GM12864 (cell line): ENCODE results near the gene ZNF44.

Experiments
- DNase-seq: peaks from one replicate; pipeline ENCODE4 v3.0.0-alpha.2; 2011; ENCODE audit warnings: low read depth
- H3K4me3 ChIP-seq: 2 replicates; pipeline ENCODE4 v1.5.1; 2011; ENCODE audit warnings: mild to moderate bottlenecking, low read depth, low read length, control low read depth
- TF ChIP-seq, protein P1 (sequence below): IDR thresholded peaks from 2 replicates; pipeline ENCODE4 v1.5.1; 2011; ENCODE audit warnings: low read depth, mild to moderate bottlenecking, moderate library complexity, low read length, control low read depth, inconsistent platforms; ENCODE audit errors: missing control alignments

Gene ZNF44

DNA sequence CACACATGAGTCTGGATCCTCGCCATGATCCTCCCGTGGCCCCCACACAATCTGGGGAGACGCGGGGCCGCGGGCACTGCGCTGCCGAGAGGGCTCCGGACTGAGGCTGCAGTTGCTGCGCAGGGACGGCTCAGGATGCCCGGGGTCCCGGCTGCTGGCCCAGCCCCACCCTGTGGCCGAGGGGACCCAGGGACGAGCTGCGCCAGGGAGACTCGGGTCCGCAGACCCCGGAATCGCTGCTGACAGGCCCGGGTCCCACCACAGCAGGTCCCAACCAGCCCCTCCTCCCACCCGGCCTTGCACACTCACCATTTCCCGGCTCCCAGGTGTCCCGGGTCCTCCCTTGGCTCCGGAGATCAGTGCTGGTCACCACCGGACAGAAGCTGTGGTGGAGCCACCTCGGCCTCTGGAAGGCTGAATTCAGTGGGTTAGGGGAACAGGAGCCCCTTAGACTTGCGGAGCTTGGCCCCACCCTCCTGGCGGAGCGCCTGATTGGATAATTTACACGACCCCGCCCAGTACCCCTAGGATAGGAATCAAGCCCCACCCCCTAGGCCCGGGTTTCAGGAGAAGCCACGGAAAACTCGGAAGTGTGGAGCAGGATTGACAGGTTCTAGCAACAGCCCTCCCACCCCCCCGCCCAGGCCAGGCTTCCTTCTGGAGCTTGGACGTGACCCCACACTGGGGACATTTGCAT is 57.4 kb downstream of the ZNF44 start:
- TF ChIP-seq, protein P1, sequence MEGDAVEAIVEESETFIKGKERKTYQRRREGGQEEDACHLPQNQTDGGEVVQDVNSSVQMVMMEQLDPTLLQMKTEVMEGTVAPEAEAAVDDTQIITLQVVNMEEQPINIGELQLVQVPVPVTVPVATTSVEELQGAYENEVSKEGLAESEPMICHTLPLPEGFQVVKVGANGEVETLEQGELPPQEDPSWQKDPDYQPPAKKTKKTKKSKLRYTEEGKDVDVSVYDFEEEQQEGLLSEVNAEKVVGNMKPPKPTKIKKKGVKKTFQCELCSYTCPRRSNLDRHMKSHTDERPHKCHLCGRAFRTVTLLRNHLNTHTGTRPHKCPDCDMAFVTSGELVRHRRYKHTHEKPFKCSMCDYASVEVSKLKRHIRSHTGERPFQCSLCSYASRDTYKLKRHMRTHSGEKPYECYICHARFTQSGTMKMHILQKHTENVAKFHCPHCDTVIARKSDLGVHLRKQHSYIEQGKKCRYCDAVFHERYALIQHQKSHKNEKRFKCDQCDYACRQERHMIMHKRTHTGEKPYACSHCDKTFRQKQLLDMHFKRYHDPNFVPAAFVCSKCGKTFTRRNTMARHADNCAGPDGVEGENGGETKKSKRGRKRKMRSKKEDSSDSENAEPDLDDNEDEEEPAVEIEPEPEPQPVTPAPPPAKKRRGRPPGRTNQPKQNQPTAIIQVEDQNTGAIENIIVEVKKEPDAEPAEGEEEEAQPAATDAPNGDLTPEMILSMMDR, result no peak
- DNase-seq, result no peak
- H3K4me3 ChIP-seq, result no peak overlapping the region

DNA sequence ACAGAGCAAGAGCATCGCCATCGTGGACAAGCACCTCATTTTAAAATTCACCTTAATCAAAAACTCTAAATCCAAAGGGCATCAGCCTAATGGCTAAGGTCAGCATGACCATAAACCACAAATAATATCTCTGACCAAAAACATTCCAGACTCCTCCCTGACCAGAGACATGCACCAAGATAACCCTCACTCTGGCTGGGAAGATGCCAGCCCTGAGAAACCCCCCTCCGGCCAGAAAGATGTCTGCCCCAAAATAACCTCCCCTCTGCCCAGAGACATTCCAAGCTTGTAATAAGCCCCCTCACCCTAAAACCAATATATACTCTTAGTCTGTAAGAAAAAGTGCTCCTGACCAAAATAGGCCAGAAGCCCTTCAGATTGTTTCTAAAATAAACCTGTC is 61.7 kb downstream of the ZNF44 start:
- TF ChIP-seq, protein P1, result no peak
- no peak for DNase-seq
- no peak overlapping the region for H3K4me3 ChIP-seq

DNA sequence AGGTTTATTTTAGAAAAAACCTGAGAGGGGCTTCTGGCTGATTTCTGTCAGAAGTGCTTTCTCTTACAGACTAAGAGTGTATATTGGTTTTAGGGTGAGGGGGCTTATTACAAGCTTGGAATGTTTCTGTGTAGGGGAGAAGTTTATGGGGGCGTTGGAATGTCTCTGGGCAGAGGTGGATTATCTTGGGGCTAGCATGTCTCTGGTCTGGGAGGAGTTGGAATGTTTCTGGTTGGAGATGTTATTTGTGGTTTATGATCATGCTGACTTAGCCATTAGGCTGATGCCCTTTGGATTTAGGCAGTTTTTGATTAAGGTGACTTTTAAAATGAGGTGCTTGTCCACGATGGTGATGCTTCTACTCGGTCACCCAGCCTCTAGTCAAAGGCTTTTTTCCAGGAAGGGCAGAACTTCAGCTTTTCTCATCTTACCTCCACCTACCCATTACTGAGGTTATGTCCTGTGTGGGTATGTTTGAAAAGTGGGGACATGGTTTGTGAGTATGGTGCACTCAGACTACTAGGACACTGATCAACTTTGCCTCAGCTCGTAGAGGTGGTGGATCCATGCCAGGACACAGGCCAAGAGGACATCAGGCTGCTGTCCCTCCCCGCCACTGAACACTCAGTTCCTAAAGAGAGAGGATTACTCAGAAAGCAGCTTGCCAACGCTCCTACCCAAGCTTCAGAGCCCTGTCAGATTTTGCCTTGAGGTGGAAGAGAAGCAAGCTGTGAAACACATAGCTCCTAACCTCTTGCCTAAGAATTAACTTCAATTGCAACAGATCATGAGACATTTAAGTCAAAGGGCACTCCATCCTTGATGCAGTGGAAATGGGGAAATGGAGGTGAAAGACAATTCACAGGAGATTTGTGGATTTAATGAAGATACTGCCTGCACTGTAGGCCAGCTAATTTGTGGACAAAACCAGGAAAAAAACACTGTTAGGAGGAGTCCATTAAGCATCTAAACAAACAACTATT is 63.6 kb downstream of the ZNF44 start:
- no peak for DNase-seq
- TF ChIP-seq, protein P1, result no peak
- no peak overlapping the region for H3K4me3 ChIP-seq

DNA sequence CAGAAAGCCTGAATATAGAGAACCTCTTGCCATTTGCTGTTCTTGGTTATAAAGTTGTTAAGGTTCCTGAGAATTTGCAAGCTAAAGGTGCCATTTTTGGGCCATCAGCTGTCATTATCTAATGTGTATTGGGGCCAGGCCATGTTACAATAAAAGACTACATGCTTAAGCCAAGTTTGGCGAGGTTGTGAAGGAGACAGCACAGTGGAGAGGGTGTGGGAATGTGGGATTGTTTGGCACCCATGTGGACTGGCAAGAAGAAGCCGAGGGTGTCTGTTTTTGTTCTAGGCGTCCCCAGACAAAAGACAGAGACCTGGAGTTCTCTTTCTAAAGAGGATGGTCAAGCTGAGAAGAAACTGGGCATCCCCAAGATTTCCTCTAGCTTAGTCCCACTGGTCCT is 64.7 kb downstream of the ZNF44 start:
- TF ChIP-seq, protein P1, result no peak
- DNase-seq, result no peak
- no peak overlapping the region for H3K4me3 ChIP-seq

DNA sequence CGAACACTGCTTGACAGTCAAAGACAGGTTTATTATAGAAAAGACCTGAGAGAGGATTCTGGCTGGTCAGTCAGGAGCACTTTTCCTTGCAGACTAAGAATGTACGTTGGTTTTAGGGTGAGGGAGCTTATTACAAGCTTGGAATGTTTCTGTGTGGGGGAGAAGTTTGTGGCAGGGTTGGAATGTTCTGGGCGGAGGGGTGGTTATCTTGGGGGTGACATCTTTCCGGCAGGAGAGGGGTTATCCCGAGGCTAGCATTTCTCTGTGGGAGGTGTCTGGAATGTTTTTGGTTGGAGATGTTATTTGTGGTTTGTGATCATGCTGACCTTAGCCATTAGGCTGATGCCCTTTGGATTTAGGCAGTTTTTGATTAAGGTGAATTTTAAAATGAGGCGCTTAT is 70.0 kb downstream of the ZNF44 start:
- no peak for DNase-seq
- no peak overlapping the region for H3K4me3 ChIP-seq
- TF ChIP-seq, protein P1, result no peak

DNA sequence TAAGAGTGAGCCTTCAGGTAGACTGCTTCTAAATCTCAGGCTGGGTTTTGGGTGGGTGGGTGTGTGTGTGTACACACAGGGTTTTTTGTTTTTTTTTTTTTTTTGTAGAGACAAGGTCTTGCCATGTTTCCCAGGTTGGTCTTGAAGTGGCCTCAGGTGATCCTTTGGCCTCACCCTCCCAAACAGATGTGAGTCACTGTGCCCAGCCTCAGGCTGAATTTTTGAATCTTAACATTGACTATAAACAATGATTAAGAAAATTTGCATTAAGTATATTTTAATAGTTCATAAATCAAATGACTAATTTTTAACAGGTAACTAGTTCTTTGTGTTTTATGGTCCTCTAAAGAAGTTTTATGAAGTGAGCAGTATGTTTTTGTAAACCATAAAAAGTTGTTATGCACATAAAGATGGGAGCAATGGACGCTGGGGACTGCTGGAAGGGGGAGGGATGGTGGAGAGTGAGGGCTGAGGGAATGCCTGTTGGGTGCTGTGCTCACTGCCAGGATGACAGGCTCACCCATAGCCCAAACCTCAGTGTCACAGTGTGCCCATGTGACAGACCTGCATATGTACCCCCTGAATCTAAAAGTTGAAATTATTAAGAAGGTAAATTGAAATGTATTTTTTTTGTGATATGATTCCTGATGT is 71.6 kb downstream of the ZNF44 start:
- no peak for DNase-seq
- no peak overlapping the region for H3K4me3 ChIP-seq
- TF ChIP-seq, protein P1, result no peak
